Heart right ventricle (tissue), 16 donors: ENCODE results near the gene PLXND1. TPM values are rescaled to one million over a fixed set of nuclear protein-coding genes. Genes with fewer than 3 reads are reported as not detected.

Experiments
- ATAC-seq, 8 donors: fragments of 200-7000 bp; cut with Tn5 transposase; one replicate each; pipeline ENCODE4 v1.9.1; 2020; ENCODE audit warnings: mild to moderate bottlenecking in 8 of 8, moderate library complexity in 8 of 8, moderate number of reproducible peaks in 1 of 8
- DNase-seq, 2 donors: peaks; one replicate each; pipeline ENCODE4 v3.0.0-alpha.2; 2020
- H3K27ac ChIP-seq, 10 donors: fragments of 200-600 bp; sonication (generic) in 2 of 10; one replicate each; pipeline versions ENCODE4 v1.5.0 to v1.8.0; 2020 to 2022; ENCODE audit warnings: mild to moderate bottlenecking in 3 of 10
- H3K27me3 ChIP-seq, 7 donors: fragments of 200-600 bp; one replicate each; pipeline ENCODE4 v1.8.0; 2021 to 2022; ENCODE audit warnings: mild to moderate bottlenecking in 2 of 7
- H3K36me3 ChIP-seq, 9 donors: fragments of 200-600 bp; sonication (generic) in 1 of 9; one replicate each; pipeline versions ENCODE4 v1.5.0 to v1.8.0; 2020 to 2022; ENCODE audit warnings: mild to moderate bottlenecking in 2 of 9
- H3K4me1 ChIP-seq, 9 donors: fragments of 200-600 bp; sonication (generic) in 1 of 9; one replicate each; pipeline versions ENCODE4 v1.5.0 to v1.8.0; 2020 to 2022; ENCODE audit warnings: mild to moderate bottlenecking in 4 of 9
- H3K4me3 ChIP-seq, 10 donors: fragments of 200-600 bp; sonication (generic) in 2 of 10; one replicate each; pipeline versions ENCODE4 v1.5.0 to v1.8.0; 2020 to 2022; ENCODE audit warnings: mild to moderate bottlenecking in 7 of 10, moderate library complexity in 2 of 10
- H3K9me3 ChIP-seq, 11 donors: fragments of 200-600 bp in 10 of 11; sonication (generic) in 2 of 11; one replicate each; pipeline versions ENCODE4 v1.5.0 to v1.8.0; 2013 to 2022; ENCODE audit warnings: mild to moderate bottlenecking in 2 of 11, control low read depth in 1 of 11, moderate library complexity in 1 of 11
- CTCF ChIP-seq, 9 donors: fragments of 200-600 bp; sonication (generic) in 2 of 9; IDR thresholded peaks; one replicate each; pipeline versions ENCODE4 v1.5.0 to v1.8.0; 2021 to 2022; ENCODE audit warnings: antibody characterized with exemption in 9 of 9, mild to moderate bottlenecking in 5 of 9, moderate library complexity in 1 of 9
- WGBS, 2 donors: extraction: QIAGEN DNeasy Blood & Tissue Kit; methylation state at CpG; one replicate each; pipeline ENCODE4 v1.1.7; 2013; ENCODE audit warnings: inconsistent platforms in 1 of 2; 5-methylcytosine and 5-hydroxymethylcytosine counted together
- intact Hi-C, 10 donors: fragments of 100-400 bp; cut with DNase I; formaldehyde crosslinking; loops; one replicate each; pipeline versions ENCODE4 v1.11.1 to v1.14.2; 2022
- polyA plus RNA-seq, 2 donors: library from polyadenylated mRNA; stranded (reverse); fragments of 200-250 nt; gene quantifications; one replicate each; pipeline ENCODE4 v1.2.3, GENCODE V29; 2013
- total RNA-seq, 10 donors: library from RNA; stranded (reverse); fragmentation: NEBNext Ultra II Directional in 3 of 10; extraction: Animal tissue kit (Norgen Biotek cat#: 25700) in 3 of 10; gene quantifications; one replicate each; pipeline versions ENCODE4 v1.2.1 to v1.2.4, GENCODE V29; 2021 to 2023
- donor health status: Arrhythmogenic right ventricular cardiomyopathy.
- donor health status: ischemic (EF 13 %, LVEDD 7.1; RV severe dilation, severe dysfunction).
- donor health status: healthy with polysubstance abuse.
- donor health status: DM: no; HTN: yes; CAD: no.
- donor health status: DM: no; HTN: no; CAD: no.
- donor health status: ischemic (EF 25% LVEDD 6.9; RV normal size, moderate dysfunction).
- donor health status: ischemic (EF 25% LVEDD 5.7; RV mildly dilated, moderate dysfunction).
- donor health status: healthy.
- donor health status: DM: yes; HTN: yes; CAD: no.
- donor health status: Ischemic cardiomyopathy.
- donor health status: ischemic (EF 35%, LVEDD 5.7; RV mildly dilated, moderate dysfunction).
- donor health status: nonischemic (EF 11% LVEDD 7.7; RV severe dilation, severe dysfunction).
- donor health status: DM: yes; HTN: yes; CAD: no.
- donor health status: PGD.
- donor health status: ischemic (EF 29% LVEDD 5.4; RV normal size, mild dysfunction).
- donor health status: nonischemic (EF 23%, LVEDD 6.1; RV moderate dilation, normal function).

Gene PLXND1
- total and polyA plus RNA-seq, 12 donors: 40.9 to 169 (median 65.8) TPM

- no peak for TF ChIP-seq CTCF (IDR thresholded peaks at IDR 0.05)
- H3K4me3 ChIP-seq: no peak overlapping the region
- no peaks in the 10 kb centered on the region for H3K27me3 ChIP-seq
- 95 to 98% methylated on average over 13 of the region's 13 CpGs for WGBS, 2 donors
- H3K4me1 ChIP-seq: peaks cover 5 to 17% (median 9%) of the 10 kb centered on the region in 9 donors
- H3K36me3 ChIP-seq: no peaks in the 10 kb centered on the region
- no peaks in the 10 kb centered on the region for H3K9me3 ChIP-seq
- DNase-seq (no peak), ATAC-seq (peak in 2 of 8 donors; percentile 10 to 21)
- intact Hi-C loops: loop anchor here in 1 of 10 donors (1.0 kb wide), 1 partner anchor 29 kb away; no protein-coding TSS in a partner anchor
- no peak overlapping the region for H3K27ac ChIP-seq
Observed at GRCh38 chr3:129530821-129531220, 75.7 kb downstream of the PLXND1 start.

GRCh38 chr3:129530251-129530791, 76.2 kb downstream of the PLXND1 start:
- Histone ChIP-seq H3K36me3 (no peaks in the 10 kb centered on the region), H3K27ac (peak overlapping the region in 1 of 10 donors; percentile 64), H3K4me1 (peaks cover 5 to 22% (median 9%) of the 10 kb centered on the region in 9 donors), H3K27me3 (no peaks in the 10 kb centered on the region), H3K9me3 (no peaks in the 10 kb centered on the region), H3K4me3 (no peak overlapping the region)
- WGBS, 2 donors: 44 to 66% methylated on average over 6 of the region's 6 CpGs
- ATAC-seq (peak in 6 of 8 donors; percentile 4 to 46 (median 28)), DNase-seq (no peak)
- intact Hi-C loops: loop anchor here in 1 of 10 donors (1.0 kb wide), 1 partner anchor 28 kb away; no protein-coding TSS in a partner anchor
- TF ChIP-seq CTCF (IDR thresholded peaks at IDR 0.05): no peak

- Histone ChIP-seq H3K27me3 (no peaks in the 10 kb centered on the region), H3K4me1 (peaks cover 5 to 26% (median 9%) of the 10 kb centered on the region in 9 donors), H3K27ac (peak overlapping the region in 2 of 10 donors; percentile 21 to 64), H3K9me3 (no peaks in the 10 kb centered on the region), H3K4me3 (no peak overlapping the region), H3K36me3 (no peaks in the 10 kb centered on the region)
- ATAC-seq: peak in 1 of 8 donors; percentile 13
- DNase-seq: no peak
- 74 to 78% methylated on average over 12 of the region's 12 CpGs for WGBS, 2 donors
- no peak for TF ChIP-seq CTCF (IDR thresholded peaks at IDR 0.05)
- intact Hi-C loops: loop anchor here in 1 of 10 donors (1.0 kb wide), 1 partner anchor 27 kb away; no protein-coding TSS in a partner anchor
Observed at GRCh38 chr3:129529436-129530210, 76.9 kb downstream of the PLXND1 start.

GRCh38 chr3:129528589-129529100, 77.8 kb downstream of the PLXND1 start, which contains the start of gene RHO:
TSS of gene RHO (plus strand) at chr3:129528639. CDS start at chr3:129528734, 95 bp downstream.
- DNase-seq: no peak
- WGBS, 2 donors: 92 to 97% methylated on average over 18 of the region's 18 CpGs
- Histone ChIP-seq H3K36me3 (no peaks in the 10 kb centered on the region), H3K9me3 (no peaks in the 10 kb centered on the region), H3K27me3 (no peaks in the 10 kb centered on the region), H3K27ac (peak within 1 kb of the TSS in 1 of 10 donors; percentile 21), H3K4me1 (peaks cover 5 to 26% (median 9%) of the 10 kb centered on the region in 9 donors), H3K4me3 (no peak within 1 kb of the TSS)
- no peak for ATAC-seq
- intact Hi-C loops: no loop called here
- TF ChIP-seq CTCF (IDR thresholded peaks at IDR 0.05): no peak
